Activated CD4-positive, CD25-positive, alpha-beta regulatory T cell (primary cell): ENCODE measurements around the gene KIAA0753.

Source experiments
- DNase-seq, 4 experiments: peaks; one replicate each; lab custom pipeline; 2025; lab: John Stamatoyannopoulos, UW

Gene KIAA0753

GRCh38 chr17:6547336-6547735 lies 93.2 kb downstream of the KIAA0753 start:
- no peak for DNase-seq

GRCh38 chr17:6546069-6546718 lies 94.3 kb downstream of the KIAA0753 start:
- DNase-seq, result no peak

- no peak for DNase-seq
Measured at GRCh38 chr17:6545291-6545690, 95.2 kb downstream of the KIAA0753 start.

GRCh38 chr17:6544011-6544370 lies 96.5 kb downstream of the KIAA0753 start:
- DNase-seq, result no peak

- no peak for DNase-seq
Measured at GRCh38 chr17:6543079-6544010, 97.2 kb downstream of the KIAA0753 start.

- no peak for DNase-seq
Measured at GRCh38 chr17:6542577-6542976, 97.9 kb downstream of the KIAA0753 start.

GRCh38 chr17:6541886-6542285 lies 98.6 kb downstream of the KIAA0753 start:
- no peak for DNase-seq

- no peak for DNase-seq
Measured at GRCh38 chr17:6539871-6540270, 100.6 kb downstream of the KIAA0753 start.

GRCh38 chr17:6536566-6537065 lies 103.9 kb downstream of the KIAA0753 start:
- DNase-seq, result no peak

GRCh38 chr17:6536053-6536452 lies 104.5 kb downstream of the KIAA0753 start:
- DNase-seq, result no peak

GRCh38 chr17:6534846-6535514 lies 105.5 kb downstream of the KIAA0753 start:
- no peak for DNase-seq

- DNase-seq, result no peak
Measured at GRCh38 chr17:6532441-6532885, 108.0 kb downstream of the KIAA0753 start.

- DNase-seq, result no peak
Measured at GRCh38 chr17:6531575-6531974, 108.9 kb downstream of the KIAA0753 start.

- DNase-seq, result no peak
Measured at GRCh38 chr17:6530324-6530920, 110.1 kb downstream of the KIAA0753 start.

GRCh38 chr17:6528557-6528956 lies 112.0 kb downstream of the KIAA0753 start:
- DNase-seq, result no peak
